K562 (cell line): Measurements from ENCODE around the gene NUP188. TPM values are rescaled to one million over a fixed set of nuclear protein-coding genes. Genes with fewer than 3 reads are reported as not detected.

Source experiments
- ATAC-seq: fragments of 200-7000 bp; cut with Tn5 transposase; 3 replicates; pipeline ENCODE4 v1.9.1; 2020; ENCODE audit warnings: moderate library complexity
- BruUV-seq: library from RNA; stranded (reverse); fragments of 400-500 nt; replicated peaks from 2 replicates; lab custom pipeline; 2021; lab: Mats Ljungman, UMichigan
- CTCF ChIA-PET: fragments of 300-600 bp; formaldehyde crosslinking; extraction: SDS; loops from one replicate; lab custom pipeline; 2021; ENCODE audit warnings: low intra/inter-chr PET ratio; lab: Yijun Ruan, JAX
- POLR2A ChIA-PET: fragments of 300-600, 350-650 bp; sonication (Branson Sonifier 250); formaldehyde crosslinking; extraction: SDS; loops from one replicate; lab custom pipeline; 2021; ENCODE audit warnings: antibody characterized with exemption, inconsistent platforms; lab: Yijun Ruan, JAX
- DNase-seq, 4 experiments: peaks; one replicate each; pipeline versions ENCODE4 v3.0.0 to v3.0.0-alpha.2; 2011 to 2018; ENCODE audit warnings: low spot score in 3 of 4, mixed read lengths in 3 of 4; ENCODE audit errors: extremely low read depth in 1 of 4
- FAIRE-seq: peaks from 2 replicates; lab custom pipeline; 2011; peaks lifted over from hg19 to GRCh38; lab: Jason Lieb, UNC
- H2AFZ ChIP-seq: 2 replicates; pipeline ENCODE4 v1.6.0; 2011; ENCODE audit warnings: low read depth, low read length, control low read depth, inconsistent platforms
- H3K27ac ChIP-seq: fragments of 200-600 bp; 3 replicates; pipeline ENCODE4 v1.8.0; 2011; ENCODE audit warnings: low read depth, mild to moderate bottlenecking, control low read depth, inconsistent platforms, low read length, moderate library complexity, mixed read lengths; ENCODE audit errors: extremely low read depth
- H3K27me3 ChIP-seq, 2 experiments: fragments of 300-600 bp in 1 of 2; 2 replicates in 1 of 2; 3 replicates in 1 of 2; pipeline versions ENCODE4 v1.6.0 to v1.8.0; 2011; ENCODE audit warnings: inconsistent platforms in 2 of 2, low read length in 2 of 2, mild to moderate bottlenecking in 1 of 2, mixed read lengths in 1 of 2, moderate library complexity in 1 of 2; ENCODE audit not compliant: control insufficient read depth in 2 of 2, insufficient read depth in 2 of 2
- H3K36me3 ChIP-seq: fragments of 300-600 bp; 3 replicates; pipeline ENCODE4 v1.8.0; 2011; ENCODE audit warnings: mild to moderate bottlenecking, low read length, inconsistent platforms; ENCODE audit not compliant: control insufficient read depth, insufficient read depth
- H3K4me1 ChIP-seq, 2 experiments: fragments of 200-600 bp in 1 of 2; replicated peaks in 1 of 2; 2 replicates in 1 of 2; 3 replicates in 1 of 2; pipeline versions ENCODE4 v1.5.1 to v1.8.0; 2011; ENCODE audit warnings: inconsistent platforms in 2 of 2, low read length in 2 of 2, mild to moderate bottlenecking in 1 of 2, mixed read lengths in 1 of 2, moderate library complexity in 1 of 2; ENCODE audit not compliant: control insufficient read depth in 2 of 2, insufficient read depth in 2 of 2
- H3K4me2 ChIP-seq: 2 replicates; pipeline ENCODE4 v1.6.1; 2011; ENCODE audit warnings: low read length, control low read depth, inconsistent platforms, mixed read lengths; ENCODE audit not compliant: insufficient read depth
- H3K4me3 ChIP-seq: fragments of 200-600 bp; sonication (generic), shearing (Covaris generic); 2 replicates; pipeline ENCODE4 v1.5.1; 2016; ENCODE audit warnings: control low read depth, inconsistent platforms
- H3K79me2 ChIP-seq: fragments of 200-600 bp; 3 replicates; pipeline ENCODE4 v1.8.0; 2011; ENCODE audit warnings: low read length, inconsistent platforms; ENCODE audit not compliant: control insufficient read depth, insufficient read depth
- H3K9ac ChIP-seq, 2 experiments: 2 replicates each; pipeline versions ENCODE4 v1.6.0 to v1.6.1; 2011; ENCODE audit warnings: low read depth in 2 of 2, low read length in 2 of 2, control low read depth in 1 of 2, inconsistent platforms in 1 of 2, mild to moderate bottlenecking in 1 of 2, mixed read lengths in 1 of 2; ENCODE audit not compliant: insufficient read depth in 1 of 2
- H3K9me1 ChIP-seq: one replicate; pipeline ENCODE4 v1.6.0; 2011; ENCODE audit warnings: inconsistent platforms, mild to moderate bottlenecking, low read length, moderate library complexity; ENCODE audit not compliant: control insufficient read depth, insufficient read depth
- H3K9me3 ChIP-seq: replicated peaks from 2 replicates; pipeline ENCODE4 v1.5.1; 2011; ENCODE audit warnings: low read depth, low read length, inconsistent platforms; ENCODE audit not compliant: control insufficient read depth, insufficient read depth
- H4K20me1 ChIP-seq: replicated peaks from 2 replicates; pipeline ENCODE4 v1.6.1; 2011; ENCODE audit warnings: low read length, inconsistent platforms, mixed read lengths; ENCODE audit not compliant: control insufficient read depth, insufficient read depth
- CHD2 ChIP-seq: IDR thresholded peaks from 2 replicates; pipeline ENCODE4 v1.6.1; 2011; ENCODE audit warnings: low read depth, low read length
- RBM25 ChIP-seq: fragments of 200-400 bp; formaldehyde crosslinking; IDR thresholded peaks from 2 replicates; pipeline ENCODE4 v1.6.1; 2018; ENCODE audit warnings: low read length, low read depth, moderate library complexity; ENCODE audit not compliant: severe bottlenecking
- YY1 ChIP-seq, 3 experiments: IDR thresholded peaks; 2 replicates each; pipeline ENCODE4 v1.6.1; 2011; ENCODE audit warnings: low read length in 2 of 3, mild to moderate bottlenecking in 2 of 3, moderate library complexity in 2 of 3, borderline replicate concordance in 1 of 3, control low read depth in 1 of 3, low read depth in 1 of 3; ENCODE audit not compliant: insufficient read depth in 3 of 3, insufficient replicate concordance in 2 of 3, control insufficient read depth in 1 of 3, insufficient read length in 1 of 3; ENCODE audit errors: extremely low read depth in 1 of 3
- ZNF175 ChIP-seq: fragments of 200-800 bp; sonication (Bioruptor generic); IDR thresholded peaks from 2 replicates; pipeline ENCODE4 v1.6.1; 2016; ENCODE audit warnings: low read depth, mild to moderate bottlenecking, missing genetic modification characterization, missing compliant biosample characterization
- WGBS: fragments of 100-300 bp; shearing (Covaris generic); methylation state at CpG from one replicate; pipeline ENCODE4 v1.1.6; 2016; ENCODE audit warnings: low coverage, mixed read lengths; ENCODE audit not compliant: insufficient coverage; ENCODE audit errors: missing lambda C conversion rate; 5-methylcytosine and 5-hydroxymethylcytosine counted together
- in situ Hi-C: fragments of 300-500 bp; cut with MboI; formaldehyde crosslinking; loops from 4 replicates; pipeline ENCODE4 v1.15.0; 2018; ENCODE audit warnings: inconsistent platforms, mixed read lengths
- intact Hi-C: fragments of 100-400 bp; cut with micrococcal nuclease; formaldehyde crosslinking; loops from 2 replicates; pipeline ENCODE4 v1.14.2; 2022
- polyA plus RNA-seq, 8 experiments: library from polyadenylated mRNA; depleted of rRNA in 4 of 8; stranded (reverse) in 5 of 8; unstranded in 3 of 8; fragments of >200 nt; fragmentation: Nextera tagmentation in 2 of 8; fragmentation: Illumina TruSeq in 1 of 8; extraction: Ambion mirVana in 2 of 8; extraction: Trizol in 1 of 8; gene quantifications; 2 replicates each; pipeline versions ENCODE4 v1.2.1 to v1.2.3, GENCODE V29; 2011 to 2014; ENCODE audit warnings: inconsistent platforms in 1 of 8, missing spikeins in 1 of 8
- total RNA-seq, 7 experiments: library from RNA; depleted of rRNA in 6 of 7; stranded (reverse); fragments of >200 nt in 6 of 7; fragmentation: Illumina TruSeq in 2 of 7; extraction: Trizol in 2 of 7; gene quantifications; 2 replicates each; pipeline versions ENCODE4 v1.2.1 to v1.2.3, GENCODE V29; 2011 to 2021; ENCODE audit warnings: low replicate concordance in 1 of 7

Gene NUP188
- total and polyA plus RNA-seq, 9 of the 15 experiments (the other 6 are each of a cell fraction or from before 2014, with no cell fraction given), result 11.7 to 135 (median 70.6) TPM

DNA sequence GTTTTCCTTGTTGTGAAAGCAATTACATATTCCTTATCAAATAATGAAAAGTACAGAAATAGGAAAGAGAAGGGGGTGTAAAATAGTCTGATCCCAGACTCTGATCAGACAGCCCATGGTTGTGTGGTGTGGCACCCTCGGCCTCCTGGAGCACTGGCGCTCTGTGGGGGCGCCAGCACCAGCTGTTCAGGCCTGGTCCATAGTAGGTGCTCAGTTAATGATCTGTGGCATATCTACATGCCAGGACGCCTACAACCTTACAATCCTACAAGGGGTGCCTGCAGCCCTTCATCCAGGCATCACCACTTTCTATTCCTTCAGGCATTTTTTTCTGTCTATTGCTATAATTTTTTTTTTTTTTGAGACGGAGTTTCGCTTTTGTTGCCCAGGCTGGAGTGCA is 105.5 kb downstream of the NUP188 start:
- WGBS, result 88% methylated on average over 5 of the region's 6 CpGs
- CTCF ChIA-PET, result no interaction called here
- TSS peak; percentile 21 for BruUV-seq
- no peak overlapping the region for H3K4me2 ChIP-seq
- H3K9me1 ChIP-seq, result no peaks in the 10 kb centered on the region
- TF ChIP-seq ZNF175 (CRISPR knock-in tag), result no peak
- no peak for TF ChIP-seq YY1 (IDR thresholded peaks at IDR 0.05; ENCODE audit: borderline replicate concordance in 1 of 3, control insufficient read depth in 1 of 3, extremely low read depth in 1 of 3, insufficient read depth in 3 of 3, insufficient read length in 1 of 3, insufficient replicate concordance in 2 of 3, low read depth in 1 of 3, low read length in 2 of 3)
- peak; percentile 37 for TF ChIP-seq RBM25
- no peak for TF ChIP-seq CHD2
- H3K27me3 ChIP-seq, result no peaks in the 10 kb centered on the region
- intact Hi-C loops, result no loop called here
- H3K9me3 ChIP-seq, result no peaks in the 10 kb centered on the region
- no peaks in the 10 kb centered on the region for H3K79me2 ChIP-seq
- H3K36me3 ChIP-seq, result peaks cover 62% of the 10 kb centered on the region; the same call in 2 of the 3 replicates
- POLR2A ChIA-PET, result interaction anchor here (0.6 to 1.6 kb wide), 2 partner anchors 15 to 405 kb away, joined by 4 to 5 read pairs; no protein-coding TSS in a partner anchor
- no peak overlapping the region for H2AFZ ChIP-seq
- H3K27ac ChIP-seq, result no peak overlapping the region
- DNase-seq, result peak in 1 of 4 experiments; percentile 8
- FAIRE-seq, result no peak
- H3K9ac ChIP-seq, result no peak overlapping the region
- H3K4me1 ChIP-seq, result no peaks in the 10 kb centered on the region; a peak in 2 of 5 replicates
- no peak for ATAC-seq
- in situ Hi-C loops, result no loop called here
- H3K4me3 ChIP-seq, result no peak overlapping the region
- H4K20me1 ChIP-seq, result 0 out of 2 replicates have a peak, but pooled peaks cover 3% of the 10 kb centered on the region
